ENCODE measurements around the gene DIP2C. TPM values are rescaled to one million over a fixed set of nuclear protein-coding genes. Genes with fewer than 3 reads are reported as not detected.

DIP2C gene
- polyA plus RNA-seq, 1 of the 3 experiments (the other 2 are of a cell fraction) = 8.7 TPM

DNA sequence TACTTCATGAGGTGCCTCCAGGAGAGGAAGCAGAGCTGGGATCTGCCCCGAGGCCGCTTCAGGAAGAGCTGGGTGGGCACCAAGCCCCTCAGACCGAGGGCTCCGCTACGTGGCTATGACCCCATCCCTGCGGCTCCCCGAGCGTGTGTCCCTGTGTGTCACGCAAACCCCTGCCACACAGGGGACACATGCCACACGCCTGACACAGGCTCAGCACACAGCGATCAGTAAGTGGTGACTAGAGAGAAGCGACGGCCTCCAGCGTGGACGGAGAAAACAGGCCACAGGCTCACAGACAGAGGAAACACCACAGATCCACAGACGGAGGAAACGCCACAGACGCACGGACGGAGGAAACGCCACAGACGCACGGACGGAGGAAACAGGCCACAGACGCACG is 18.5 kb downstream of the DIP2C start:
- Histone ChIP-seq H3K4me2 (no peak overlapping the region), H3K27ac (ENCODE audit: low read depth in 2 of 2, low read length in 1 of 2) (no peak overlapping the region), H3K9ac (no peak overlapping the region), H3K9me3 (no peaks in the 10 kb centered on the region), H3F3A (replicated peaks; ENCODE audit: insufficient read depth) (peaks cover 19% of the 10 kb centered on the region), H4K20me1 (ENCODE audit: insufficient read depth) (peaks cover 82% of the 10 kb centered on the region), H3K9me2 (no peaks in the 10 kb centered on the region), H3K4me3 (ENCODE audit: low read depth in 2 of 2, low read length in 1 of 2) (no peak overlapping the region), H2AFZ (ENCODE audit: low read depth) (no peak overlapping the region), H3K36me3 (replicated peaks in 1 of 2; ENCODE audit: control insufficient read depth in 1 of 2, insufficient read depth in 2 of 2, low read length in 1 of 2) (no peaks in the 10 kb centered on the region), H3K79me2 (ENCODE audit: insufficient read depth) (peaks cover 90% of the 10 kb centered on the region), H3K27me3 (ENCODE audit: insufficient read depth) (no peaks in the 10 kb centered on the region), H3K4me1 (ENCODE audit: control insufficient read depth in 1 of 2, insufficient read depth in 2 of 2, low read depth in 1 of 2, low read length in 1 of 2) (no peaks in the 10 kb centered on the region; a peak in 1 of 4 replicates)
- TF ChIP-seq TCF12 (IDR thresholded peaks at IDR 0.05) (no peak), GATA2 (CRISPR knock-in tag; IDR thresholded peaks at IDR 0.05) (no peak), FOXM1 (IDR thresholded peaks at IDR 0.05; ENCODE audit: low read depth) (no peak), EP300 (IDR thresholded peaks at IDR 0.05; ENCODE audit: borderline replicate concordance in 1 of 2, low read depth in 1 of 2, low read length in 1 of 2) (no peak)
- TF ChIP-seq, protein P1, sequence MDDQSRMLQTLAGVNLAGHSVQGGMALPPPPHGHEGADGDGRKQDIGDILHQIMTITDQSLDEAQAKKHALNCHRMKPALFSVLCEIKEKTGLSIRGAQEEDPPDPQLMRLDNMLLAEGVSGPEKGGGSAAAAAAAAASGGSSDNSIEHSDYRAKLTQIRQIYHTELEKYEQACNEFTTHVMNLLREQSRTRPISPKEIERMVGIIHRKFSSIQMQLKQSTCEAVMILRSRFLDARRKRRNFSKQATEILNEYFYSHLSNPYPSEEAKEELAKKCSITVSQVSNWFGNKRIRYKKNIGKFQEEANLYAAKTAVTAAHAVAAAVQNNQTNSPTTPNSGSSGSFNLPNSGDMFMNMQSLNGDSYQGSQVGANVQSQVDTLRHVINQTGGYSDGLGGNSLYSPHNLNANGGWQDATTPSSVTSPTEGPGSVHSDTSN (IDR thresholded peaks at IDR 0.05) = no peak
- ChIA-PET CTCF (no interaction called here), POLR2A (no interaction called here)
- DNase-seq = no peak
- WGBS (ENCODE audit: low lambda C conversion rate) = 93% methylated on average over 26 of the region's 26 CpGs

DNA sequence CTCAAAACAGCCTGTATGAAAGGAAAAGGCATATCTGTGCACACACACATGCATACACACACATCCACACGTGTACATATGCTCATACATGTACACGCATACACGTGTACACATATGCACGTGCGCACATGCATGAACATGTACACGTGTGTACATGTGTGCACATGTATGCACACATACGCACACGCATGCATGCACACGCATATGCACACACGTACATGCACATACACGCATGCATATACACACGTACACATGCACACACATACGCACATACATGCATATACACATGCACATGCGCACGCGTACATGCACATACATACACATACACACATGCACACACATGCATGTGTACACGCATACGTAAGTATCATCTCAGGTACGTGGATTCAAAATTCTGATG is 19.4 kb downstream of the DIP2C start:
- Histone ChIP-seq H3F3A (replicated peaks; ENCODE audit: insufficient read depth) (peaks cover 14% of the 10 kb centered on the region), H3K4me2 (no peak overlapping the region), H3K27me3 (ENCODE audit: insufficient read depth) (no peaks in the 10 kb centered on the region), H3K4me3 (ENCODE audit: low read depth in 2 of 2, low read length in 1 of 2) (no peak overlapping the region), H3K79me2 (ENCODE audit: insufficient read depth) (peaks cover 90% of the 10 kb centered on the region), H3K36me3 (replicated peaks in 1 of 2; ENCODE audit: control insufficient read depth in 1 of 2, insufficient read depth in 2 of 2, low read length in 1 of 2) (no peaks in the 10 kb centered on the region), H3K27ac (ENCODE audit: low read depth in 2 of 2, low read length in 1 of 2) (no peak overlapping the region), H2AFZ (ENCODE audit: low read depth) (no peak overlapping the region), H3K4me1 (ENCODE audit: control insufficient read depth in 1 of 2, insufficient read depth in 2 of 2, low read depth in 1 of 2, low read length in 1 of 2) (no peaks in the 10 kb centered on the region; a peak in 1 of 4 replicates), H3K9me3 (no peaks in the 10 kb centered on the region), H3K9ac (no peak overlapping the region), H4K20me1 (ENCODE audit: insufficient read depth) (peaks cover 86% of the 10 kb centered on the region), H3K9me2 (no peaks in the 10 kb centered on the region)
- CTCF ChIA-PET = no interaction called here
- TF ChIP-seq, protein P2, sequence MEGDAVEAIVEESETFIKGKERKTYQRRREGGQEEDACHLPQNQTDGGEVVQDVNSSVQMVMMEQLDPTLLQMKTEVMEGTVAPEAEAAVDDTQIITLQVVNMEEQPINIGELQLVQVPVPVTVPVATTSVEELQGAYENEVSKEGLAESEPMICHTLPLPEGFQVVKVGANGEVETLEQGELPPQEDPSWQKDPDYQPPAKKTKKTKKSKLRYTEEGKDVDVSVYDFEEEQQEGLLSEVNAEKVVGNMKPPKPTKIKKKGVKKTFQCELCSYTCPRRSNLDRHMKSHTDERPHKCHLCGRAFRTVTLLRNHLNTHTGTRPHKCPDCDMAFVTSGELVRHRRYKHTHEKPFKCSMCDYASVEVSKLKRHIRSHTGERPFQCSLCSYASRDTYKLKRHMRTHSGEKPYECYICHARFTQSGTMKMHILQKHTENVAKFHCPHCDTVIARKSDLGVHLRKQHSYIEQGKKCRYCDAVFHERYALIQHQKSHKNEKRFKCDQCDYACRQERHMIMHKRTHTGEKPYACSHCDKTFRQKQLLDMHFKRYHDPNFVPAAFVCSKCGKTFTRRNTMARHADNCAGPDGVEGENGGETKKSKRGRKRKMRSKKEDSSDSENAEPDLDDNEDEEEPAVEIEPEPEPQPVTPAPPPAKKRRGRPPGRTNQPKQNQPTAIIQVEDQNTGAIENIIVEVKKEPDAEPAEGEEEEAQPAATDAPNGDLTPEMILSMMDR (IDR thresholded peaks at IDR 0.05) = no peak
- TF ChIP-seq, protein P3, sequence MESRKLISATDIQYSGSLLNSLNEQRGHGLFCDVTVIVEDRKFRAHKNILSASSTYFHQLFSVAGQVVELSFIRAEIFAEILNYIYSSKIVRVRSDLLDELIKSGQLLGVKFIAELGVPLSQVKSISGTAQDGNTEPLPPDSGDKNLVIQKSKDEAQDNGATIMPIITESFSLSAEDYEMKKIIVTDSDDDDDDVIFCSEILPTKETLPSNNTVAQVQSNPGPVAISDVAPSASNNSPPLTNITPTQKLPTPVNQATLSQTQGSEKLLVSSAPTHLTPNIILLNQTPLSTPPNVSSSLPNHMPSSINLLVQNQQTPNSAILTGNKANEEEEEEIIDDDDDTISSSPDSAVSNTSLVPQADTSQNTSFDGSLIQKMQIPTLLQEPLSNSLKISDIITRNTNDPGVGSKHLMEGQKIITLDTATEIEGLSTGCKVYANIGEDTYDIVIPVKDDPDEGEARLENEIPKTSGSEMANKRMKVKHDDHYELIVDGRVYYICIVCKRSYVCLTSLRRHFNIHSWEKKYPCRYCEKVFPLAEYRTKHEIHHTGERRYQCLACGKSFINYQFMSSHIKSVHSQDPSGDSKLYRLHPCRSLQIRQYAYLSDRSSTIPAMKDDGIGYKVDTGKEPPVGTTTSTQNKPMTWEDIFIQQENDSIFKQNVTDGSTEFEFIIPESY (IDR thresholded peaks at IDR 0.05; ENCODE audit: borderline replicate concordance, low read depth) = no peak
- no peak for DNase-seq
- POLR2A ChIA-PET = no interaction called here
- WGBS (ENCODE audit: low lambda C conversion rate) = 84% methylated on average over 19 of the region's 19 CpGs
